K562 (cell line): Measurements from ENCODE around the gene FMO1. TPM values are rescaled to one million over a fixed set of nuclear protein-coding genes. Genes with fewer than 3 reads are reported as not detected.

Experiments used
- ATAC-seq: fragments of 200-7000 bp; cut with Tn5 transposase; 3 replicates; pipeline ENCODE4 v1.9.1; 2020; ENCODE audit warnings: moderate library complexity
- BruUV-seq: library from RNA; stranded (reverse); fragments of 400-500 nt; replicated peaks from 2 replicates; lab custom pipeline; 2021; lab: Mats Ljungman, UMichigan
- CTCF ChIA-PET: fragments of 300-600 bp; formaldehyde crosslinking; extraction: SDS; loops from one replicate; lab custom pipeline; 2021; ENCODE audit warnings: low intra/inter-chr PET ratio; lab: Yijun Ruan, JAX
- POLR2A ChIA-PET: fragments of 300-600, 350-650 bp; sonication (Branson Sonifier 250); formaldehyde crosslinking; extraction: SDS; loops from one replicate; lab custom pipeline; 2021; ENCODE audit warnings: antibody characterized with exemption, inconsistent platforms; lab: Yijun Ruan, JAX
- DNase-seq, 4 experiments: peaks; one replicate each; pipeline versions ENCODE4 v3.0.0 to v3.0.0-alpha.2; 2011 to 2018; ENCODE audit warnings: low spot score in 3 of 4, mixed read lengths in 3 of 4; ENCODE audit errors: extremely low read depth in 1 of 4
- FAIRE-seq: peaks from 2 replicates; lab custom pipeline; 2011; peaks lifted over from hg19 to GRCh38; lab: Jason Lieb, UNC
- H2AFZ ChIP-seq: 2 replicates; pipeline ENCODE4 v1.6.0; 2011; ENCODE audit warnings: low read depth, low read length, control low read depth, inconsistent platforms
- H3K27ac ChIP-seq: fragments of 200-600 bp; 3 replicates; pipeline ENCODE4 v1.8.0; 2011; ENCODE audit warnings: low read depth, mild to moderate bottlenecking, control low read depth, inconsistent platforms, low read length, moderate library complexity, mixed read lengths; ENCODE audit errors: extremely low read depth
- H3K27me3 ChIP-seq, 2 experiments: fragments of 300-600 bp in 1 of 2; 2 replicates in 1 of 2; 3 replicates in 1 of 2; pipeline versions ENCODE4 v1.6.0 to v1.8.0; 2011; ENCODE audit warnings: inconsistent platforms in 2 of 2, low read length in 2 of 2, mild to moderate bottlenecking in 1 of 2, mixed read lengths in 1 of 2, moderate library complexity in 1 of 2; ENCODE audit not compliant: control insufficient read depth in 2 of 2, insufficient read depth in 2 of 2
- H3K36me3 ChIP-seq: fragments of 300-600 bp; 3 replicates; pipeline ENCODE4 v1.8.0; 2011; ENCODE audit warnings: mild to moderate bottlenecking, low read length, inconsistent platforms; ENCODE audit not compliant: control insufficient read depth, insufficient read depth
- H3K4me1 ChIP-seq, 2 experiments: fragments of 200-600 bp in 1 of 2; replicated peaks in 1 of 2; 2 replicates in 1 of 2; 3 replicates in 1 of 2; pipeline versions ENCODE4 v1.5.1 to v1.8.0; 2011; ENCODE audit warnings: inconsistent platforms in 2 of 2, low read length in 2 of 2, mild to moderate bottlenecking in 1 of 2, mixed read lengths in 1 of 2, moderate library complexity in 1 of 2; ENCODE audit not compliant: control insufficient read depth in 2 of 2, insufficient read depth in 2 of 2
- H3K4me2 ChIP-seq: 2 replicates; pipeline ENCODE4 v1.6.1; 2011; ENCODE audit warnings: low read length, control low read depth, inconsistent platforms, mixed read lengths; ENCODE audit not compliant: insufficient read depth
- H3K4me3 ChIP-seq: fragments of 200-600 bp; sonication (generic), shearing (Covaris generic); 2 replicates; pipeline ENCODE4 v1.5.1; 2016; ENCODE audit warnings: control low read depth, inconsistent platforms
- H3K79me2 ChIP-seq: fragments of 200-600 bp; 3 replicates; pipeline ENCODE4 v1.8.0; 2011; ENCODE audit warnings: low read length, inconsistent platforms; ENCODE audit not compliant: control insufficient read depth, insufficient read depth
- H3K9ac ChIP-seq, 2 experiments: 2 replicates each; pipeline versions ENCODE4 v1.6.0 to v1.6.1; 2011; ENCODE audit warnings: low read depth in 2 of 2, low read length in 2 of 2, control low read depth in 1 of 2, inconsistent platforms in 1 of 2, mild to moderate bottlenecking in 1 of 2, mixed read lengths in 1 of 2; ENCODE audit not compliant: insufficient read depth in 1 of 2
- H3K9me1 ChIP-seq: one replicate; pipeline ENCODE4 v1.6.0; 2011; ENCODE audit warnings: inconsistent platforms, mild to moderate bottlenecking, low read length, moderate library complexity; ENCODE audit not compliant: control insufficient read depth, insufficient read depth
- H3K9me3 ChIP-seq: replicated peaks from 2 replicates; pipeline ENCODE4 v1.5.1; 2011; ENCODE audit warnings: low read depth, low read length, inconsistent platforms; ENCODE audit not compliant: control insufficient read depth, insufficient read depth
- H4K20me1 ChIP-seq: replicated peaks from 2 replicates; pipeline ENCODE4 v1.6.1; 2011; ENCODE audit warnings: low read length, inconsistent platforms, mixed read lengths; ENCODE audit not compliant: control insufficient read depth, insufficient read depth
- DIDO1 ChIP-seq: fragments of 450-650 bp; IDR thresholded peaks from 2 replicates; pipeline ENCODE4 v1.6.1; 2016; ENCODE audit warnings: low read depth, missing biosample characterization, missing genetic modification characterization
- EHMT2 ChIP-seq: fragments of 450-650 bp; IDR thresholded peaks from 2 replicates; pipeline ENCODE4 v1.6.1; 2018; ENCODE audit warnings: antibody characterized with exemption
- NELFE ChIP-seq: IDR thresholded peaks from 2 replicates; pipeline ENCODE4 v1.6.1; 2011; ENCODE audit warnings: mild to moderate bottlenecking; ENCODE audit not compliant: insufficient read depth, insufficient read length
- NEUROD1 ChIP-seq: fragments of 150-350 bp; IDR thresholded peaks from 2 replicates; pipeline ENCODE4 v1.6.1; 2014; ENCODE audit warnings: borderline replicate concordance, low read length, low read depth; ENCODE audit not compliant: partially characterized antibody
- RB1 ChIP-seq: fragments of 450-650 bp; IDR thresholded peaks from 2 replicates; pipeline ENCODE4 v1.6.1; 2017; ENCODE audit warnings: low read depth, mild to moderate bottlenecking
- RBM15 ChIP-seq: fragments of 200-400 bp; formaldehyde crosslinking; IDR thresholded peaks from 2 replicates; pipeline ENCODE4 v1.6.1; 2018; ENCODE audit warnings: mild to moderate bottlenecking, low read length, moderate library complexity; ENCODE audit not compliant: insufficient read depth
- TRIM28 ChIP-seq: fragments of 450-650 bp; IDR thresholded peaks from 2 replicates; pipeline ENCODE4 v1.6.1; 2017
- ZNF3 ChIP-seq: fragments of 250-450 bp; sonication (Bioruptor Pico); IDR thresholded peaks from 2 replicates; pipeline ENCODE4 v1.5.0; 2021; ENCODE audit warnings: mild to moderate bottlenecking, moderate library complexity
- WGBS: fragments of 100-300 bp; shearing (Covaris generic); methylation state at CpG from one replicate; pipeline ENCODE4 v1.1.6; 2016; ENCODE audit warnings: low coverage, mixed read lengths; ENCODE audit not compliant: insufficient coverage; ENCODE audit errors: missing lambda C conversion rate; 5-methylcytosine and 5-hydroxymethylcytosine counted together
- in situ Hi-C: fragments of 300-500 bp; cut with MboI; formaldehyde crosslinking; loops from 4 replicates; pipeline ENCODE4 v1.15.0; 2018; ENCODE audit warnings: inconsistent platforms, mixed read lengths
- intact Hi-C: fragments of 100-400 bp; cut with micrococcal nuclease; formaldehyde crosslinking; loops from 2 replicates; pipeline ENCODE4 v1.14.2; 2022
- polyA plus RNA-seq, 8 experiments: library from polyadenylated mRNA; depleted of rRNA in 4 of 8; stranded (reverse) in 5 of 8; unstranded in 3 of 8; fragments of >200 nt; fragmentation: Nextera tagmentation in 2 of 8; fragmentation: Illumina TruSeq in 1 of 8; extraction: Ambion mirVana in 2 of 8; extraction: Trizol in 1 of 8; gene quantifications; 2 replicates each; pipeline versions ENCODE4 v1.2.1 to v1.2.3, GENCODE V29; 2011 to 2014; ENCODE audit warnings: inconsistent platforms in 1 of 8, missing spikeins in 1 of 8
- total RNA-seq, 7 experiments: library from RNA; depleted of rRNA in 6 of 7; stranded (reverse); fragments of >200 nt in 6 of 7; fragmentation: Illumina TruSeq in 2 of 7; extraction: Trizol in 2 of 7; gene quantifications; 2 replicates each; pipeline versions ENCODE4 v1.2.1 to v1.2.3, GENCODE V29; 2011 to 2021; ENCODE audit warnings: low replicate concordance in 1 of 7

FMO1 gene
- total and polyA plus RNA-seq, 9 of the 15 experiments (the other 6 are each of a cell fraction or from before 2014, with no cell fraction given), result not detected

- TF ChIP-seq TRIM28 (peak; percentile 86; the same call in 1 of the 2 replicates), ZNF3 (CRISPR knock-in tag) (no peak)
- Histone ChIP-seq H3K4me2 (no peak overlapping the region), H3K4me1 (no peaks in the 10 kb centered on the region), H3K4me3 (no peak overlapping the region), H3K9ac (no peak overlapping the region), H3K27ac (no peak overlapping the region), H3K27me3 (no peaks in the 10 kb centered on the region), H3K79me2 (no peaks in the 10 kb centered on the region), H2AFZ (no peak overlapping the region), H3K9me3 (no peaks in the 10 kb centered on the region), H3K9me1 (no peaks in the 10 kb centered on the region), H4K20me1 (no peaks in the 10 kb centered on the region), H3K36me3 (no peaks in the 10 kb centered on the region)
- POLR2A ChIA-PET, result no interaction called here
- in situ Hi-C loops, result no loop called here
- WGBS, result 0% methylated on average over 1 of the region's 1 CpG
- BruUV-seq, result no TSS peak
- no peak for DNase-seq
- intact Hi-C loops, result no loop called here
- CTCF ChIA-PET, result no interaction called here
- ATAC-seq, result no peak
- no peak for FAIRE-seq
Observed at GRCh38 chr1:171300401-171300800, 52.1 kb downstream of the FMO1 start.

GRCh38 chr1:171310661-171311087, 62.4 kb downstream of the FMO1 start:
- in situ Hi-C loops, result no loop called here
- TF ChIP-seq EHMT2, result no peak
- no peak for TF ChIP-seq NEUROD1
- TF ChIP-seq RBM15, result no peak
- no peak for TF ChIP-seq NELFE
- TF ChIP-seq DIDO1 (tag), result no peak
- no peak for TF ChIP-seq RB1
- TF ChIP-seq, all 486 proteins: peak for 0
- Histone ChIP-seq H3K4me3 (no peak overlapping the region), H3K27me3 (no peaks in the 10 kb centered on the region), H4K20me1 (no peaks in the 10 kb centered on the region), H3K9me1 (no peaks in the 10 kb centered on the region), H3K4me2 (no peak overlapping the region), H3K9ac (no peak overlapping the region), H3K79me2 (no peaks in the 10 kb centered on the region), H3K36me3 (no peaks in the 10 kb centered on the region), H3K9me3 (no peaks in the 10 kb centered on the region), H3K27ac (no peak overlapping the region), H3K4me1 (no peaks in the 10 kb centered on the region), H2AFZ (no peak overlapping the region)
- ChIA-PET POLR2A (no interaction called here), CTCF (no interaction called here)
- DNase-seq, result no peak
- no peak for ATAC-seq
- WGBS, result 0% methylated on average over 3 of the region's 3 CpGs
- no TSS peak for BruUV-seq
- no peak for FAIRE-seq
- intact Hi-C loops, result loop anchor here (5.0 kb wide), 1 partner anchor 63 kb away; the partner anchor contains the start of gene FMO1
